Measurements from ENCODE around the gene PALLD. TPM values are rescaled to one million over a fixed set of nuclear protein-coding genes. Genes with fewer than 3 reads are reported as not detected.

The PALLD gene
- total RNA-seq, 1 donor from 2014 or later, result 85.7 TPM

DNA sequence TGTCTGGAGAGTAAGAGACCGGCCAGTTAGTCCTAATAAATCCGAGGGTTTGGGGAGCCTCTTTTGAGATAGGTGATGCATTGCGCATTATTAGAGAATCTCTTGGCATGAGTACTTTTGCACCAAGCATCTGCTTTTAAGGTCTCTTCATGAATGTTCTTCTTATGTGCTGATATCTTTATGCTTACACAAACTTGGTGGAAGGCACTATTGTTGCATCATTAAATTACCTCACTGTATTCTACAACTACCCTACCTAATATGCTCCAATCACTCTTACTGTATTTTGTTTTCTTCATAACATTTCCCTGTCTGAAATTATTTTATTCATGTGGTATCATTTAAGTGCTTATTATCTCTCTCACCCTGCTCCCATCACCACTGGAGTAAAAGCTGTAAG is 151.6 kb downstream of the PALLD start:
- Histone ChIP-seq H3K4me3 (no peak overlapping the region), H3F3A (ENCODE audit: low read depth) (no peaks in the 10 kb centered on the region), H3K36me3 (no peaks in the 10 kb centered on the region), H3K9ac (no peak overlapping the region), H3K9me3 (ENCODE audit: low read depth) (no peaks in the 10 kb centered on the region), H4K20me1 (ENCODE audit: low read depth) (no peaks in the 10 kb centered on the region), H3K27ac (no peak overlapping the region), H3K4me2 (no peak overlapping the region), H2AFZ (replicated peaks) (no peak overlapping the region), H3K4me1 (peaks cover 39% of the 10 kb centered on the region), H3K27me3 (no peaks in the 10 kb centered on the region), H3K79me2 (ENCODE audit: low read depth) (peaks cover 93% of the 10 kb centered on the region)
- Mint-ChIP-seq H3K4me1 (peaks cover 40% of the 10 kb centered on the region), H3K27me3 (ENCODE audit: insufficient read depth, low read depth) (peaks cover 2% of the 10 kb centered on the region), H3K4me3 (no peak overlapping the region), H3K27ac (no peak overlapping the region), H3K36me3 (peaks cover 12% of the 10 kb centered on the region), H3K9me3 (no peaks in the 10 kb centered on the region)
- TF ChIP-seq EZH2phosphoT487 (IDR thresholded peaks at IDR 0.05), result no peak
- no peak for TF ChIP-seq EZH2 (IDR thresholded peaks at IDR 0.05)
- TF ChIP-seq, protein P1, sequence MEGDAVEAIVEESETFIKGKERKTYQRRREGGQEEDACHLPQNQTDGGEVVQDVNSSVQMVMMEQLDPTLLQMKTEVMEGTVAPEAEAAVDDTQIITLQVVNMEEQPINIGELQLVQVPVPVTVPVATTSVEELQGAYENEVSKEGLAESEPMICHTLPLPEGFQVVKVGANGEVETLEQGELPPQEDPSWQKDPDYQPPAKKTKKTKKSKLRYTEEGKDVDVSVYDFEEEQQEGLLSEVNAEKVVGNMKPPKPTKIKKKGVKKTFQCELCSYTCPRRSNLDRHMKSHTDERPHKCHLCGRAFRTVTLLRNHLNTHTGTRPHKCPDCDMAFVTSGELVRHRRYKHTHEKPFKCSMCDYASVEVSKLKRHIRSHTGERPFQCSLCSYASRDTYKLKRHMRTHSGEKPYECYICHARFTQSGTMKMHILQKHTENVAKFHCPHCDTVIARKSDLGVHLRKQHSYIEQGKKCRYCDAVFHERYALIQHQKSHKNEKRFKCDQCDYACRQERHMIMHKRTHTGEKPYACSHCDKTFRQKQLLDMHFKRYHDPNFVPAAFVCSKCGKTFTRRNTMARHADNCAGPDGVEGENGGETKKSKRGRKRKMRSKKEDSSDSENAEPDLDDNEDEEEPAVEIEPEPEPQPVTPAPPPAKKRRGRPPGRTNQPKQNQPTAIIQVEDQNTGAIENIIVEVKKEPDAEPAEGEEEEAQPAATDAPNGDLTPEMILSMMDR (IDR thresholded peaks at IDR 0.05), result no peak
- no peak for DNase-seq (ENCODE audit: low spot score)

DNA sequence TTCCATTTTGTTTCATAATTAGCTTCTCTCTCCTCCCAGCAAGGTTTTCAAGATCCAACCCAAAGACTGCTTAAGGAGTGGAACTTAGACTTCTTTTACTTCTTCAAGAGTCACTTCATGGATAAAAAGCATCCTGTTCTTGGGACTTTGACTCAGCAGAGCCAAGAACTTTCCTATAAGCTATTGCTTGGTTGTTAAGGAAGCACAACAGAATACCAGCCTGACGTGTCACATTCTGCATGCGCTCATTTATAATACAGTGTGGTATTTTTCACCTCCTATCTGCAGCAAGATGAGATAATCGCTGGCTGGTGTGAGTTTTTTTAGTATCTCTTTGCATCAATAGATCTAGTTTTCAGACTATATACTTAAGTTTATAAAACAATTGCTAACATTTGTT is 152.1 kb downstream of the PALLD start:
- Mint-ChIP-seq H3K4me1 (peaks cover 41% of the 10 kb centered on the region), H3K27me3 (ENCODE audit: insufficient read depth, low read depth) (peaks cover 2% of the 10 kb centered on the region), H3K9me3 (no peaks in the 10 kb centered on the region), H3K36me3 (peaks cover 12% of the 10 kb centered on the region), H3K4me3 (no peak overlapping the region), H3K27ac (no peak overlapping the region)
- H3K9ac ChIP-seq, result no peak overlapping the region
- H3K9me3 ChIP-seq (ENCODE audit: low read depth), result no peaks in the 10 kb centered on the region
- H3F3A ChIP-seq (ENCODE audit: low read depth), result no peaks in the 10 kb centered on the region
- H2AFZ ChIP-seq (replicated peaks), result no peak overlapping the region
- no peak overlapping the region for H3K4me3 ChIP-seq
- peaks cover 39% of the 10 kb centered on the region for H3K4me1 ChIP-seq
- H3K27ac ChIP-seq, result no peak overlapping the region
- peaks cover 93% of the 10 kb centered on the region for H3K79me2 ChIP-seq (ENCODE audit: low read depth)
- H3K4me2 ChIP-seq, result no peak overlapping the region
- TF ChIP-seq EZH2 (IDR thresholded peaks at IDR 0.05) (no peak), EZH2phosphoT487 (IDR thresholded peaks at IDR 0.05) (no peak)
- TF ChIP-seq, protein P1 (IDR thresholded peaks at IDR 0.05), result no peak
- no peaks in the 10 kb centered on the region for H3K36me3 ChIP-seq
- DNase-seq (ENCODE audit: low spot score), result no peak
- no peaks in the 10 kb centered on the region for H4K20me1 ChIP-seq (ENCODE audit: low read depth)
- H3K27me3 ChIP-seq, result no peaks in the 10 kb centered on the region

DNA sequence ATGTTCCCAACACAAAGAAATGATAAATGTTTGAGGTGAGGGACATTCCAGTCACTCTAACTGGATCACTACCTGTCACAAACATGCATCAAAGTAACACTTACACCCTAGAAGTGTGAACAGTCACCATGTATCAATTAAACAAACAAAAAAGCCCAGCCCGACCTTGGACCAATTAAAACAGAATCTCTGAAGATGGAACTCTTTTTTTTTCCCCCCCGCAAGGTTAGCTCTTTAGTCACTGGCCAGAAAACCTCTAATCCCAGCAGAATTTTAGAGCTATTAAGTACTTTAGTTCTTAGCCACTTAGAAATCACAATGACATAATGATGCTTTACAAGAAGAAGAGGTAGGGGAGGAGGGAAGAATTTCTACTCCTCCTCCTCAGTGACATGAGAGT is 154.5 kb downstream of the PALLD start:
- Mint-ChIP-seq H3K9me3 (no peaks in the 10 kb centered on the region), H3K27ac (no peak overlapping the region), H3K27me3 (ENCODE audit: insufficient read depth, low read depth) (peaks cover 2% of the 10 kb centered on the region), H3K36me3 (peaks cover 10% of the 10 kb centered on the region), H3K4me1 (peaks cover 36% of the 10 kb centered on the region), H3K4me3 (no peak overlapping the region)
- Histone ChIP-seq H3F3A (ENCODE audit: low read depth) (no peaks in the 10 kb centered on the region), H4K20me1 (ENCODE audit: low read depth) (no peaks in the 10 kb centered on the region), H3K4me3 (no peak overlapping the region), H3K9me3 (ENCODE audit: low read depth) (no peaks in the 10 kb centered on the region), H3K9ac (no peak overlapping the region), H2AFZ (replicated peaks) (no peak overlapping the region), H3K27ac (no peak overlapping the region), H3K36me3 (no peaks in the 10 kb centered on the region), H3K79me2 (ENCODE audit: low read depth) (peaks cover 73% of the 10 kb centered on the region), H3K4me1 (peaks cover 39% of the 10 kb centered on the region), H3K27me3 (no peaks in the 10 kb centered on the region), H3K4me2 (no peak overlapping the region)
- TF ChIP-seq EZH2phosphoT487 (IDR thresholded peaks at IDR 0.05), result no peak
- TF ChIP-seq EZH2 (IDR thresholded peaks at IDR 0.05), result no peak
- TF ChIP-seq, protein P1 (IDR thresholded peaks at IDR 0.05), result no peak
- DNase-seq (ENCODE audit: low spot score), result peak; percentile 38
